ENCODE data around the gene TMEM158.

DNA sequence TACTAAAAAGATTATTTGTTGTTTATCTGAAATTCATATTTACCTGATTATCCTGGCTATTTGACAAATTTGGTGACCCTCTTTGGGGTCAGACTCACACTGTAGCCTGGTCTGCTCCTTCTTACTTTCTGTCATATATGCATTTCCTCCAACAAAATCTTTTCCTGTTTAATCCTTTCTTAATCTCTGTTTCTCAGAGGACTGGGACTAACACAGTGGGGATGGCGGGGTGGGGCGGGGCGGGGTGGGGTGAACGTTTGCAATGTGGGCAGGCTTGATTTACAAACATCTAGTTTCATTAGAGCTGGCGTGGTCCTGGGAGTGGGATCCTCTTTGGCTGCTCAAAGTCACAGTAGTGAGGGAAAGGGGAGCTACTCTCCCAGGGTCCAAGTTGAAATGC is 44.6 kb downstream of the TMEM158 start:
- TF ChIP-seq TARDBP (IDR thresholded peaks at IDR 0.05) (no peak), FOXA1 (IDR thresholded peaks at IDR 0.05) (no peak), SUZ12 (IDR thresholded peaks at IDR 0.05) (no peak)

Data from HEK293T (cell line).